Activated CD4-positive, alpha-beta T cell treated with anti-CD3 and anti-CD28 coated beads, Interleukin-2, amount 10 ng/mL, durations not matched to agents 7 days and 5 days (primary cell): ENCODE measurements around the gene DNAH17. TPM values are rescaled to one million over a fixed set of nuclear protein-coding genes. Genes with fewer than 3 reads are reported as not detected.
"Not testable (repeated sequence)": the region's sequence is repeated elsewhere in the genome, so short reads cannot be mapped to it uniquely, and the experiment has no call there.

ENCODE experiments used
- CTCF ChIA-PET: fragments of 350-600 bp; sonication (Branson Sonifier 250); formaldehyde crosslinking; loops from one replicate; lab custom pipeline; 2021; ENCODE audit warnings: antibody characterized with exemption; lab: Charles Lee
- POLR2A ChIA-PET: fragments of 350-600 bp; sonication (Branson Sonifier 250); formaldehyde crosslinking; loops from one replicate; lab custom pipeline; 2021; ENCODE audit warnings: antibody characterized with exemption; lab: Charles Lee
- DNase-seq: peaks from one replicate; pipeline ENCODE4 v3.0.0-alpha.2; 2020
- H3K27ac Mint-ChIP-seq: one replicate; pipeline ENCODE4 v1.8.0; 2021; ENCODE audit warnings: mild to moderate bottlenecking, moderate library complexity, mixed read lengths
- H3K27me3 Mint-ChIP-seq: one replicate; pipeline ENCODE4 v1.8.0; 2021; ENCODE audit warnings: mixed read lengths
- H3K36me3 Mint-ChIP-seq: one replicate; pipeline ENCODE4 v1.8.0; 2021; ENCODE audit warnings: low read depth, mixed read lengths
- H3K4me1 Mint-ChIP-seq: one replicate; pipeline ENCODE4 v1.8.0; 2021; ENCODE audit warnings: mixed read lengths
- H3K4me3 Mint-ChIP-seq: one replicate; pipeline ENCODE4 v1.8.0; 2021; ENCODE audit warnings: mild to moderate bottlenecking, moderate library complexity, mixed read lengths
- H3K9me3 Mint-ChIP-seq: one replicate; pipeline ENCODE4 v1.8.0; 2021; ENCODE audit warnings: mixed read lengths
- total RNA-seq, 2 experiments: library from RNA; stranded (reverse); gene quantifications; one replicate each; pipeline ENCODE4 v1.2.3, GENCODE V29; 2021

The DNAH17 gene
- total RNA-seq, 2 experiments from 2014 or later: 0.07 to 0.15 TPM

DNA sequence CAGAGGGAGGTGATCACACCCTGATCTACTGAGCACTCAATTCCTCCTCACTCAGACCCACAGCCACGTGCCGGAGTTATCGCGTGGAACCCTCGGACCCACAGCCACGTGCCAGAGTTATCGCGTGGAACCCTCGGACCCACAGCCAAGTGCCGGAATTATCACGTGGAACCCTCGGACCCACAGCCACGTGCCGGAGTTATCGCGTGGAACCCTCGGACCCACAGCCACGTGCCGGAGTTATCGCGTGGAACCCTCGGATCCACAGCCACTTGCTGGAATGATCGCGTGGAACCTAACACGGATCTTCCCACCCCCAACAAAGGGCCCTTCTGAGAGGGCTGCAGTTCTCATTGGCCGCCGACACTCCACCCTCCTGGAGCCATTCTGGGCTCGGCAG is 101.0 kb downstream of the DNAH17 start:
- H3K4me1 Mint-ChIP-seq: peaks cover 3% of the 10 kb centered on the region
- POLR2A ChIA-PET: no interaction called here
- CTCF ChIA-PET: no interaction called here
- H3K36me3 Mint-ChIP-seq: no peaks in the 10 kb centered on the region
- H3K27ac Mint-ChIP-seq: no peak overlapping the region
- peaks cover 5% of the 10 kb centered on the region for H3K27me3 Mint-ChIP-seq
- H3K4me3 Mint-ChIP-seq: no peak overlapping the region
- no peak for DNase-seq
- no peaks in the 10 kb centered on the region for H3K9me3 Mint-ChIP-seq

DNA sequence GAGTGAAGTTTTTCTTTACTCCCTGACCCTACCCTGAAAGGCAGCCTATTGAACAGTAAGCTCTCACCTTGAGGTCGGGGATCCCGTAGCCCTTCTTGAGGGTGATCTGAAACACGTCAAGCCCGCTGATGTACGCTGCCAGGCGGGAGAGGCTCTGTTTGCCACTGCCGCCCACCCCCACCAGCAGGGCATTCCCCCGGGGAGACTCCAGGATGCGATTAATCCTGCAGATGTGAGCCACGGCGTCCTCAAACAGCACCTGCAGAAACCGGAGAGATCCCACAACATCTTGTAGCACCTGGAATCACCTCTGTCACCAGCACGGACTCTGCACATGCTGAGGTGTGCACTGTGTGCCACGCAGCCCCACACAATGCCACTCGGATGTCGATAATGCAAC is 102.0 kb downstream of the DNAH17 start:
- ChIA-PET CTCF (no interaction called here), POLR2A (interaction anchor here (0.6 kb wide), 1 partner anchor 272 kb away, joined by 3 read pairs; no protein-coding TSS in a partner anchor)
- no peak overlapping the region for H3K27ac Mint-ChIP-seq
- H3K4me3 Mint-ChIP-seq: no peak overlapping the region
- no peaks in the 10 kb centered on the region for H3K9me3 Mint-ChIP-seq
- H3K36me3 Mint-ChIP-seq: no peaks in the 10 kb centered on the region
- DNase-seq: no peak
- H3K27me3 Mint-ChIP-seq: peaks cover 5% of the 10 kb centered on the region
- H3K4me1 Mint-ChIP-seq: peaks cover 3% of the 10 kb centered on the region

DNA sequence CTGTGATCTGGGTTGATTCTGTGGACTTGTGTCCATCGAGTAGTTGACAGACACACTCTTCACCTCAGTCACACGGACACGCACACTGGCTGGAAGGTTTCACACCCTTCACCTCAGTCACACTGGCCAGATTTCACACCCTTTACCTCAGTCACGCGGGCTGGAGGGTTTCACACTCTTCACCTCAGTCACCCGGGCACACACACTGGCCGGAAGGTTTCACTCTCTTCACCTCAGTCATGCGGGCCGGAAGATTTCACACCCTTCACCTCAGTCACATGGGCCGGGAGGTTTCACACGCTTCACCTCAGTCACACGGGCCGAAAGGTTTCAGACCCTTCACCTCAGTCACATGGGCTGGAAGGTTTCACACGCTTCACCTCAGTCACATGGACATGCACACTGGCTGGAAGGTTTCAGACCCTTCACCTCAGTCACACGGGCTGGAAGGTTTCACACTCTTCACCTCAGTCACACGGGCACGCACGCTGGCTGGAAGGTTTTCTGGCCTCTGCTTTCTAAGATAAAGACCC is 102.5 kb downstream of the DNAH17 start:
- H3K36me3 Mint-ChIP-seq: no peaks in the 10 kb centered on the region
- peaks cover 5% of the 10 kb centered on the region for H3K27me3 Mint-ChIP-seq
- POLR2A ChIA-PET: interaction anchor here (0.6 kb wide), 1 partner anchor 271 kb away, joined by 3 read pairs; no protein-coding TSS in a partner anchor

DNA sequence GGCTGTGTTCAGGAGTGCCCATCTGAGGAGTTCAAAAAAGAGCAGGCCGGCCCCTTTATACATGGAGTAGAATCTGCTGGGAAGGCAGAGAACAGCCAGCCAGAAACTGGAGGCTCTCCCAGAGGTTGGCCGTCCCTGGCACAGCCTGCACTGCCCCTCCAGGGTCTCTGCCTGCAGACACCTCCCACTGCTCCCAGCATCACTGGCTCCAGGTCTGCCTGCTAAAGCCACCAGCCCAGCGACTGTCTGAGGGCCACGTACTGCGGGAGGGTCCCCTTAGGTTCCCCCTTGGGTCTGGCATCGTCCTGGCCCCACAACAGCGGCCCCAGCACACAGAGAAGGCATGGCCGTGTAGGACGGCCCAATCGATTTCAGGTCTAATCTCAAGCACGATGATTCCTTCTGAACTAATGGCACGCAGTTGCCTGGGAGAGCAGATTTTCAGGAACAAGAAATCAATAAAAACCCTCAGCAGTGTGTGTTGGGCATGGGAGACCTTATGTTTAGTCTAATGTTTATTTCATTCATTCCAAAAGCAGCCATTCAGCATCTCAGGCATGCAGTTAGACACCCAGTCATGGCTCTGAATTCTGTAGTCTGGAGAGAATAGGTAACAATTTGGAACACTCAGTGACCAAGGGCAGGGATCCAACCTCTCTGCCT is 103.1 kb downstream of the DNAH17 start:
- DNase-seq: no peak
- ChIA-PET CTCF (no interaction called here), POLR2A (no interaction called here)
- H3K27ac Mint-ChIP-seq: no peak overlapping the region
- H3K4me1 Mint-ChIP-seq: peaks cover 3% of the 10 kb centered on the region
- no peaks in the 10 kb centered on the region for H3K9me3 Mint-ChIP-seq
- H3K27me3 Mint-ChIP-seq: peaks cover 5% of the 10 kb centered on the region
- no peaks in the 10 kb centered on the region for H3K36me3 Mint-ChIP-seq
- H3K4me3 Mint-ChIP-seq: no peak overlapping the region

More for the DNA sequence above, 102.5 kb downstream of the DNAH17 start:
- Mint-ChIP-seq H3K9me3 (no peaks in the 10 kb centered on the region), H3K27ac (no peak overlapping the region), H3K4me3 (no peak overlapping the region), H3K4me1 (peaks cover 3% of the 10 kb centered on the region)
- CTCF ChIA-PET: no interaction called here
- no peak for DNase-seq

- DNase-seq: no peak
- Mint-ChIP-seq H3K36me3 (no peaks in the 10 kb centered on the region), H3K27ac (peak overlapping the region; percentile 17), H3K4me3 (no peak overlapping the region), H3K4me1 (peaks cover 3% of the 10 kb centered on the region), H3K27me3 (peaks cover 5% of the 10 kb centered on the region), H3K9me3 (no peaks in the 10 kb centered on the region)
- ChIA-PET CTCF (interaction anchor here (0.6 kb wide), 1 partner anchor 1779 kb away, joined by 3 read pairs; no protein-coding TSS in a partner anchor), POLR2A (no interaction called here)
Observed at GRCh38 chr17:78472035-78472905, 104.9 kb downstream of the DNAH17 start.

DNA sequence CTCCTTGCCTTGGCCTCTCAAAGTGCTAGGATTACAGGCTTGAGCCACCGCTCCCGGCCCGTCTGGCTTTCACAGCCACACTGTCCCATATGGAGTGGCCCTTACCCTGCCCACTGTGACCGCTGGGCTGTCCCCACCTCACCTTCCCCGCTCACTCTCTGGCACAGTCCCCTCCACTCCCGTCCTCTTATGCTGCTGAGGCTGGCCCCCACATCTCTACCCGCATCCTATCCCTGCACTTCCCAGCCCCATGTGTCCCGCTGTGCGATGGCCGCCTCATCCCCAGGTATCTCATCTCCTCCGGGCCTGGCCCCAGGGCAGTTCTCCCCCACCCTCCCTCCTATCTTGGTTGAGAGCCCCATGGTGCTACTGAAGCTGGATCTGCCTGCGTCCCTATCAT is 105.6 kb downstream of the DNAH17 start:
- H3K27me3 Mint-ChIP-seq: peaks cover 5% of the 10 kb centered on the region
- H3K4me3 Mint-ChIP-seq: no peak overlapping the region
- H3K36me3 Mint-ChIP-seq: no peaks in the 10 kb centered on the region
- no peak overlapping the region for H3K27ac Mint-ChIP-seq
- DNase-seq: no peak
- POLR2A ChIA-PET: no interaction called here
- H3K4me1 Mint-ChIP-seq: peaks cover 3% of the 10 kb centered on the region
- no peaks in the 10 kb centered on the region for H3K9me3 Mint-ChIP-seq
- CTCF ChIA-PET: interaction anchor here (1.2 kb wide), 1 partner anchor 237 kb away, joined by 4 read pairs; no protein-coding TSS in a partner anchor

- Mint-ChIP-seq H3K27ac (no peak overlapping the region), H3K27me3 (peaks cover 3% of the 10 kb centered on the region), H3K36me3 (no peaks in the 10 kb centered on the region), H3K9me3 (no peaks in the 10 kb centered on the region), H3K4me1 (peaks cover under 1% of the 10 kb centered on the region), H3K4me3 (no peak overlapping the region)
- POLR2A ChIA-PET: no interaction called here
- CTCF ChIA-PET: no interaction called here
- no peak for DNase-seq
Observed at GRCh38 chr17:78469443-78469842, 107.8 kb downstream of the DNAH17 start.

DNA sequence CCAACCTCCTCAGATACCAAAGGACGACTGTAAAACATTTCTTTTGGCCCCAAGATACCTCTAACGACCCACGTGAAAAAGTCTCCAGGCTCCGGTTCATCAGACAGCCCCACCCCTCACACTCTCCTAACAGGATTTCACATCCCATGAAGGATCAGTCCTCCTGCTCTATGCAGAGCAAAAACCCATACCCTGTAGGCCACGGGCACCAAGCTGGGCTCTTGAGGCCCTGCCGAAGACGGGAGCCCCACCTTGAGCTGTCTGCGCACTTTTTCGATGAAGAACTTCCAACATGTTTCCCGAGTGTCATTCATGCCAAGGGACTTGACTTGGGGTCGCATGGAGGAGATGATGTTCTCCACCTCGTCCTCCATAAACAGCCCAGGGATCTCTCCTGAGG is 108.8 kb downstream of the DNAH17 start:
- ChIA-PET CTCF (no interaction called here), POLR2A (no interaction called here)
- Mint-ChIP-seq H3K27me3 (no peaks in the 10 kb centered on the region), H3K4me3 (no peak overlapping the region), H3K4me1 (no peaks in the 10 kb centered on the region), H3K36me3 (no peaks in the 10 kb centered on the region), H3K9me3 (no peaks in the 10 kb centered on the region), H3K27ac (no peak overlapping the region)
- no peak for DNase-seq

DNA sequence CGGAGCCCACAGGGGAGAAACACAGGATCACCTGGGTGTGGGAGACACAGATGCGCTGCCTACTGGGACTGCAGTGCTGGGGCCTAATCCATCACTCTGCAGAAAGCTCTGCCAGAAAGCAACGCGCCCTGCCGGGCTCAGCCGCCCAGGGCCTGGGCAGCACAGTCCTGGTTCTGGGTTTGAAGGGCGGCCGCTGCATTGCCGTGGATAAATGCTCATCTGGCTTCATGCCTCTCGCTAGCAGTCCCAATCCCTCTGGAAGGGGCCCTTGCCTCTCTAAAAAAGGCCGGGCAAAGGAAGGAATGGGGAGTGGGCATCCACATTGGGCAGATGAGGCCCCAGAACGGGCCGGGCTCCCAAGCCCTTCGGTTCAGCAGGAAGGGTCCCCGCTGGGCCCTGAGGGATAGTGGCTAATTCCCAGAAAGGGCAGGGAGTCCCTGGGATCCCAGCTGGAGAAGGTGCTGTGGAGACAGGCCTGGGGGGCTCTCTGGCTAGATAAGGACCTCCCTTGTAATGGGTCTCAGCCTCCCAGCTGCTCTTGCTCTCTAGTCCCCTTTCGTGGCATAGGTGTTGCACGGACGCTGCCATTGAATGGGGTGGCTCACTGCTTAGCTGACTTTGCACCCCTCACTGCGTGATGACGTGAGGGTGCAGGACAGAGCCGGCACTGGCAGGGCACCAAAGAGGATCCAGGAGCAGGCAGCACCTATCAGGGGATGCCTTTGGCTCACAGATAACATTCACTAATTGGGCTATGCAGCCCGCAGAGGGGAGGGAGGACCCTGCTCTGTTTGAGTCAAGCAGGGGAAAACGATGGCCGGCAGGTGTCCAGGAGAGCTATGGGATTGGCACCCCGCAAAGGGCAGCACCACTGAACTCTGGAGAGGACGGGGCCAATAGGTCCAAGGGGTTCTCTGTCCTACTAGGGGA is 110.1 kb downstream of the DNAH17 start:
- Mint-ChIP-seq H3K4me3 (no peak overlapping the region), H3K4me1 (no peaks in the 10 kb centered on the region), H3K27ac (no peak overlapping the region), H3K36me3 (no peaks in the 10 kb centered on the region), H3K9me3 (no peaks in the 10 kb centered on the region), H3K27me3 (no peaks in the 10 kb centered on the region)
- CTCF ChIA-PET: no interaction called here
- no peak for DNase-seq
- POLR2A ChIA-PET: no interaction called here

GRCh38 chr17:78466109-78466785 is 110.9 kb downstream of the DNAH17 start:
- H3K27me3 Mint-ChIP-seq, H3K36me3 Mint-ChIP-seq, H3K27ac Mint-ChIP-seq, H3K9me3 Mint-ChIP-seq, POLR2A ChIA-PET, CTCF ChIA-PET, H3K4me1 Mint-ChIP-seq, H3K4me3 Mint-ChIP-seq, DNase-seq: not testable (repeated sequence)

- POLR2A ChIA-PET: no interaction called here
- Mint-ChIP-seq H3K9me3 (no peaks in the 10 kb centered on the region), H3K4me1 (no peaks in the 10 kb centered on the region), H3K4me3 (no peak overlapping the region), H3K27ac (no peak overlapping the region), H3K27me3 (no peaks in the 10 kb centered on the region), H3K36me3 (no peaks in the 10 kb centered on the region)
- no peak for DNase-seq
- CTCF ChIA-PET: interaction anchor here (1.9 kb wide), 1 partner anchor 21 kb away, joined by 4 read pairs; no protein-coding TSS in a partner anchor
Observed at GRCh38 chr17:78462148-78462547, 115.0 kb downstream of the DNAH17 start.

DNA sequence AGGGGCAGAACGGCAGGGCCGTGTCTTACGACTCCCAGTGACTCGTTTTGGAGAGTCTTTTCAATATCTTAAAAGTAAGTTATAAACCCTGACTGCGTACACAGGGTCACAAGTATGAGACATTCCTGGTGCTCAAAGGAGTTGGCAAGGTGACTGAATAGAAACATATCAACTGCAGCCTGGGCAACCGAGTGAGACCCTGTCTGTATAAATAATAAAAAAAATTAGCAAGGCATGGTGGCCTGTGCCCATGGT is 115.5 kb downstream of the DNAH17 start:
- Mint-ChIP-seq H3K4me1 (no peaks in the 10 kb centered on the region), H3K4me3 (no peak overlapping the region), H3K9me3 (no peaks in the 10 kb centered on the region), H3K27ac (no peak overlapping the region), H3K36me3 (no peaks in the 10 kb centered on the region), H3K27me3 (no peaks in the 10 kb centered on the region)
- CTCF ChIA-PET: interaction anchor here (1.9 kb wide), 1 partner anchor 22 kb away, joined by 4 read pairs; no protein-coding TSS in a partner anchor
- POLR2A ChIA-PET: no interaction called here
- no peak for DNase-seq
